GM12865 (cell line): ENCODE measurements around the gene IL1RAPL1.

Source experiments
- DNase-seq: peaks from one replicate; pipeline ENCODE4 v3.0.0; 2010; ENCODE audit warnings: low read depth
- H3K4me3 ChIP-seq: 2 replicates; pipeline ENCODE4 v1.5.1; 2011; ENCODE audit warnings: mild to moderate bottlenecking, low read depth, low read length, control low read depth
- CTCF ChIP-seq: IDR thresholded peaks from 2 replicates; pipeline ENCODE4 v1.5.1; 2011; ENCODE audit warnings: low read length, control low read depth, low read depth, inconsistent platforms; ENCODE audit not compliant: insufficient read depth; ENCODE audit errors: missing control alignments

IL1RAPL1 gene

GRCh38 chrX:29962061-29962460, 1374.8 kb downstream of the IL1RAPL1 start:
- TF ChIP-seq CTCF, result no peak

GRCh38 chrX:29965634-29966033, 1378.4 kb downstream of the IL1RAPL1 start:
- no peak for DNase-seq
- no peak overlapping the region for H3K4me3 ChIP-seq
- TF ChIP-seq CTCF, result no peak

More at GRCh38 chrX:29962061-29962460, 1374.8 kb downstream of the IL1RAPL1 start:
- no peak overlapping the region for H3K4me3 ChIP-seq
- DNase-seq, result no peak

- no peak for TF ChIP-seq CTCF
- H3K4me3 ChIP-seq, result no peak overlapping the region
- DNase-seq, result no peak
Measured at GRCh38 chrX:29992083-29992482, 1404.8 kb downstream of the IL1RAPL1 start.

- DNase-seq, result no peak
- TF ChIP-seq CTCF, result no peak
- H3K4me3 ChIP-seq, result no peak overlapping the region
Measured at GRCh38 chrX:30005813-30006212, 1418.6 kb downstream of the IL1RAPL1 start.
